Keratinocyte (primary cell): Measurements from ENCODE around the gene TOMT. TPM values are rescaled to one million over a fixed set of nuclear protein-coding genes. Genes with fewer than 3 reads are reported as not detected.

Source experiments
- DNase-seq: peaks from one replicate; pipeline ENCODE4 v3.0.0-alpha.2; 2011; ENCODE audit warnings: low read depth, missing footprints, low spot score
- FAIRE-seq: peaks from 2 replicates; lab custom pipeline; 2011; peaks lifted over from hg19 to GRCh38; lab: Jason Lieb, UNC
- H2AFZ ChIP-seq: 2 replicates; pipeline ENCODE4 v1.6.0; 2012; ENCODE audit warnings: low read length, control low read depth, inconsistent platforms; ENCODE audit not compliant: control insufficient read depth
- H3K27ac ChIP-seq: 2 replicates; pipeline ENCODE4 v1.5.1; 2011; ENCODE audit warnings: low read length; ENCODE audit not compliant: control insufficient read depth, insufficient read depth
- H3K27me3 ChIP-seq: 3 replicates; pipeline ENCODE4 v1.6.0; 2011; ENCODE audit warnings: low read length; ENCODE audit not compliant: control insufficient read depth, insufficient read depth; ENCODE audit errors: extremely low read depth
- H3K36me3 ChIP-seq, 2 experiments: 2 replicates in 1 of 2; 3 replicates in 1 of 2; pipeline ENCODE4 v1.5.1; 2011; ENCODE audit warnings: low read length in 2 of 2, mild to moderate bottlenecking in 1 of 2; ENCODE audit not compliant: control insufficient read depth in 2 of 2, insufficient read depth in 2 of 2; ENCODE audit errors: extremely low read depth in 1 of 2
- H3K4me1 ChIP-seq: 3 replicates; pipeline ENCODE4 v1.5.1; 2011; ENCODE audit warnings: low read length; ENCODE audit not compliant: control insufficient read depth, insufficient read depth; ENCODE audit errors: extremely low read depth
- H3K4me2 ChIP-seq: 3 replicates; pipeline ENCODE4 v1.6.0; 2011; ENCODE audit warnings: low read depth, low read length; ENCODE audit not compliant: control insufficient read depth, insufficient read depth; ENCODE audit errors: extremely low read depth
- H3K4me3 ChIP-seq, 3 experiments: fragments of 200-600 bp in 1 of 3; sonication (generic) in 1 of 3; 2 replicates in 2 of 3; 3 replicates in 1 of 3; pipeline ENCODE4 v1.5.1; 2011 to 2016; ENCODE audit warnings: low read length in 3 of 3, mild to moderate bottlenecking in 3 of 3, control low read depth in 2 of 3, inconsistent platforms in 1 of 3, low read depth in 1 of 3, mixed read lengths in 1 of 3, mixed run types in 1 of 3, moderate library complexity in 1 of 3; ENCODE audit not compliant: control insufficient read depth in 2 of 3, insufficient read depth in 2 of 3; ENCODE audit errors: extremely low read depth in 1 of 3
- H3K79me2 ChIP-seq: 2 replicates; pipeline ENCODE4 v1.6.0; 2012; ENCODE audit warnings: low read length; ENCODE audit not compliant: control insufficient read depth, insufficient read depth
- H3K9ac ChIP-seq: 3 replicates; pipeline ENCODE4 v1.6.0; 2011; ENCODE audit warnings: low read length; ENCODE audit not compliant: control insufficient read depth, insufficient read depth; ENCODE audit errors: extremely low read depth
- H3K9me1 ChIP-seq: 3 replicates; pipeline ENCODE4 v1.6.0; 2011; ENCODE audit warnings: low read length; ENCODE audit not compliant: control insufficient read depth, insufficient read depth; ENCODE audit errors: extremely low read depth
- H3K9me3 ChIP-seq: 2 replicates; pipeline ENCODE4 v1.5.1; 2012; ENCODE audit warnings: low read depth, low read length; ENCODE audit not compliant: control insufficient read depth
- H4K20me1 ChIP-seq: 3 replicates; pipeline ENCODE4 v1.6.0; 2011; ENCODE audit warnings: low read length; ENCODE audit not compliant: control insufficient read depth, insufficient read depth; ENCODE audit errors: extremely low read depth
- CTCF ChIP-seq, 3 experiments: IDR thresholded peaks in 1 of 3; conservative IDR thresholded peaks in 1 of 3; optimal IDR thresholded peaks in 1 of 3; 2 replicates in 2 of 3; 3 replicates in 1 of 3; pipeline versions ENCODE3 to v1.5.1; 2011; ENCODE audit warnings: low read length in 3 of 3, mild to moderate bottlenecking in 3 of 3, moderate library complexity in 2 of 3, control low read depth in 1 of 3, inconsistent platforms in 1 of 3; ENCODE audit not compliant: insufficient read depth in 2 of 3; ENCODE audit errors: extremely low read depth in 1 of 3
- EZH2 ChIP-seq: IDR thresholded peaks from one replicate; pipeline ENCODE4 v1.6.1; 2012; ENCODE audit warnings: inconsistent platforms, mild to moderate bottlenecking, low read length, moderate library complexity
- dilution Hi-C: fragments of 300-500 bp; cut with MboI; formaldehyde crosslinking; loops from one replicate; pipeline ENCODE4 v1.7.0; 2020; ENCODE audit warnings: low sequenced_read_pairs; ENCODE audit not compliant: extremely low pct_ligation_motif_present
- polyA plus RNA-seq, 5 experiments: library from polyadenylated mRNA; depleted of rRNA in 3 of 5; stranded (reverse) in 3 of 5; stranded (forward) in 1 of 5; unstranded in 1 of 5; fragments of >200 nt; gene quantifications; 1 replicate in 1 of 5; 2 replicates in 3 of 5; 3 replicates in 1 of 5; pipeline versions ENCODE4 v1.2.1 to v1.2.3, GENCODE V29; 2011 to 2012; ENCODE audit warnings: missing spikeins in 2 of 5, low read depth in 1 of 5, low replicate concordance in 1 of 5

TOMT gene
- polyA plus RNA-seq, 1 donor (not counting 4 experiments of a cell fraction or from before 2014, with no cell fraction given): not detected

GRCh38 chr11:72124046-72124445 is 18.3 kb downstream of the TOMT start:
- H3K9ac ChIP-seq: no peak overlapping the region
- H4K20me1 ChIP-seq: no peaks in the 10 kb centered on the region
- H2AFZ ChIP-seq: no peak overlapping the region
- H3K4me1 ChIP-seq: peaks cover 6% of the 10 kb centered on the region
- H3K27me3 ChIP-seq: no peaks in the 10 kb centered on the region
- H3K36me3 ChIP-seq: peaks cover 0 to 12% of the 10 kb centered on the region in 2 experiments
- no peak for DNase-seq
- H3K27ac ChIP-seq: no peak overlapping the region
- no peaks in the 10 kb centered on the region for H3K9me1 ChIP-seq
- H3K9me3 ChIP-seq: no peaks in the 10 kb centered on the region
- no peak overlapping the region for H3K4me3 ChIP-seq
- no peak for TF ChIP-seq EZH2
- TF ChIP-seq CTCF (optimal IDR thresholded peaks at IDR 0.05 in 1 of 3, IDR thresholded peaks at IDR 0.05 in 1 of 3, conservative IDR thresholded peaks at IDR 0.05 in 1 of 3; ENCODE audit: extremely low read depth in 1 of 3, insufficient read depth in 2 of 3, low read length in 3 of 3): no peak
- H3K79me2 ChIP-seq: no peaks in the 10 kb centered on the region
- FAIRE-seq: no peak
- no peak overlapping the region for H3K4me2 ChIP-seq
- dilution Hi-C loops: no loop called here

GRCh38 chr11:72125956-72126355 is 20.2 kb downstream of the TOMT start:
- DNase-seq (no peak), FAIRE-seq (no peak)
- TF ChIP-seq EZH2 (no peak), CTCF (optimal IDR thresholded peaks at IDR 0.05 in 1 of 3, IDR thresholded peaks at IDR 0.05 in 1 of 3, conservative IDR thresholded peaks at IDR 0.05 in 1 of 3; ENCODE audit: extremely low read depth in 1 of 3, insufficient read depth in 2 of 3, low read length in 3 of 3) (no peak)

More at GRCh38 chr11:72125956-72126355, 20.2 kb downstream of the TOMT start:
- Histone ChIP-seq H3K27ac (no peak overlapping the region), H3K36me3 (peaks cover 0 to 5% of the 10 kb centered on the region in 2 experiments), H3K27me3 (no peaks in the 10 kb centered on the region), H3K9me3 (no peaks in the 10 kb centered on the region), H3K9ac (no peak overlapping the region), H3K9me1 (no peaks in the 10 kb centered on the region), H2AFZ (no peak overlapping the region), H3K4me1 (peaks cover 6% of the 10 kb centered on the region), H3K4me3 (no peak overlapping the region), H3K79me2 (no peaks in the 10 kb centered on the region), H4K20me1 (no peaks in the 10 kb centered on the region), H3K4me2 (no peak overlapping the region)
- dilution Hi-C loops: no loop called here
